Endothelial cell of umbilical vein (primary cell): Measurements from ENCODE around the gene CREB3L2. TPM values are rescaled to one million over a fixed set of nuclear protein-coding genes. Genes with fewer than 3 reads are reported as not detected.

ENCODE experiments used
- BruUV-seq: library from RNA; stranded (reverse); fragments of 400-500 nt; replicated peaks from 2 replicates; lab custom pipeline; 2021; lab: Mats Ljungman, UMichigan
- CTCF ChIA-PET: fragments of 300-600, 350-600 bp; sonication (Branson Sonifier 250); formaldehyde crosslinking; loops from one replicate; lab custom pipeline; 2021; ENCODE audit warnings: antibody characterized with exemption, inconsistent platforms; lab: Charles Lee
- POLR2A ChIA-PET: fragments of 300-600, 350-600 bp; sonication (Branson Sonifier 250); formaldehyde crosslinking; loops from one replicate; lab custom pipeline; 2021; ENCODE audit warnings: antibody characterized with exemption, inconsistent platforms; lab: Charles Lee
- DNase-seq: peaks from one replicate; pipeline ENCODE4 v3.0.0-alpha.2; 2011; ENCODE audit warnings: low read depth, low spot score
- FAIRE-seq: peaks from 2 replicates; lab custom pipeline; 2011; peaks lifted over from hg19 to GRCh38; lab: Jason Lieb, UNC
- H2AFZ ChIP-seq: 2 replicates; pipeline ENCODE4 v1.6.0; 2012; ENCODE audit warnings: low read depth, low read length, control low read depth, inconsistent platforms
- H3K27ac ChIP-seq: 2 replicates; pipeline ENCODE4 v1.5.1; 2011; ENCODE audit warnings: low read depth, mild to moderate bottlenecking, control low read depth, low read length, moderate library complexity; ENCODE audit not compliant: insufficient read depth
- H3K27me3 ChIP-seq, 2 experiments: 2 replicates each; pipeline versions ENCODE4 v1.6.0 to v1.6.1; 2011; ENCODE audit warnings: low read length in 2 of 2, mixed read lengths in 1 of 2; ENCODE audit not compliant: control insufficient read depth in 2 of 2, insufficient read depth in 2 of 2
- H3K36me3 ChIP-seq, 2 experiments: 2 replicates in 1 of 2; 3 replicates in 1 of 2; pipeline ENCODE4 v1.5.1; 2011; ENCODE audit warnings: low read length in 2 of 2, mild to moderate bottlenecking in 1 of 2, moderate library complexity in 1 of 2; ENCODE audit not compliant: control insufficient read depth in 2 of 2, insufficient read depth in 2 of 2; ENCODE audit errors: extremely low read depth in 1 of 2
- H3K4me1 ChIP-seq: 3 replicates; pipeline ENCODE4 v1.5.1; 2011; ENCODE audit warnings: mild to moderate bottlenecking, low read length; ENCODE audit not compliant: control insufficient read depth, insufficient read depth; ENCODE audit errors: extremely low read depth
- H3K4me2 ChIP-seq: 2 replicates; pipeline ENCODE4 v1.6.1; 2011; ENCODE audit warnings: low read length, control low read depth, mixed read lengths; ENCODE audit not compliant: insufficient read depth
- H3K4me3 ChIP-seq, 3 experiments: fragments of 200-600 bp in 1 of 3; sonication (generic), shearing (Covaris generic) in 1 of 3; replicated peaks in 1 of 3; 2 replicates each; pipeline ENCODE4 v1.5.1; 2011 to 2016; ENCODE audit warnings: control low read depth in 3 of 3, low read length in 3 of 3, mild to moderate bottlenecking in 2 of 3, inconsistent platforms in 1 of 3, low read depth in 1 of 3, moderate library complexity in 1 of 3; ENCODE audit not compliant: insufficient read depth in 1 of 3
- H3K79me2 ChIP-seq: 2 replicates; pipeline ENCODE4 v1.6.0; 2012; ENCODE audit warnings: low read length, inconsistent platforms; ENCODE audit not compliant: control insufficient read depth, insufficient read depth
- H3K9ac ChIP-seq: replicated peaks from 2 replicates; pipeline ENCODE3; 2011; ENCODE audit warnings: low read length, control low read depth; ENCODE audit not compliant: insufficient read depth; ENCODE audit errors: extremely low read depth
- H3K9me1 ChIP-seq: replicated peaks from 3 replicates; pipeline ENCODE4 v1.6.0; 2011; ENCODE audit warnings: mild to moderate bottlenecking, low read length; ENCODE audit not compliant: control insufficient read depth, insufficient read depth; ENCODE audit errors: extremely low read depth
- H3K9me3 ChIP-seq: replicated peaks from 2 replicates; pipeline ENCODE4 v1.5.1; 2012; ENCODE audit warnings: low read length, inconsistent platforms; ENCODE audit not compliant: control insufficient read depth, insufficient read depth
- H4K20me1 ChIP-seq: replicated peaks from 2 replicates; pipeline ENCODE3; 2011; ENCODE audit warnings: mild to moderate bottlenecking, low read length; ENCODE audit not compliant: control insufficient read depth, insufficient read depth; ENCODE audit errors: extremely low read depth
- FOS ChIP-seq: IDR thresholded peaks from 2 replicates; pipeline ENCODE4 v1.6.1; 2011; ENCODE audit warnings: mild to moderate bottlenecking, low read length, moderate library complexity, borderline replicate concordance; ENCODE audit not compliant: insufficient read depth
- GATA2 ChIP-seq: IDR thresholded peaks from 2 replicates; pipeline ENCODE4 v1.7.0; 2011; ENCODE audit warnings: low read depth, mild to moderate bottlenecking, moderate library complexity, mixed read lengths, low read length; ENCODE audit not compliant: insufficient read length, insufficient read depth
- JUN ChIP-seq: IDR thresholded peaks from 2 replicates; pipeline ENCODE4 v1.6.1; 2011; ENCODE audit warnings: borderline replicate concordance, low read depth; ENCODE audit not compliant: insufficient read length, insufficient read depth
- MYC ChIP-seq: IDR thresholded peaks from one replicate; pipeline ENCODE4 v1.6.1; 2011; ENCODE audit warnings: mild to moderate bottlenecking, low read depth, low read length
- POLR2A ChIP-seq: IDR thresholded peaks from 2 replicates; pipeline ENCODE4 v1.6.1; 2012; ENCODE audit warnings: low read depth, mild to moderate bottlenecking, control low read depth, low read length
- POLR2AphosphoS5 ChIP-seq: IDR thresholded peaks from 2 replicates; pipeline ENCODE4 v1.6.1; 2012; ENCODE audit warnings: low read depth, mild to moderate bottlenecking, control low read depth, low read length, moderate library complexity; ENCODE audit not compliant: insufficient read depth
- dilution Hi-C: fragments of 300-500 bp; cut with MboI; formaldehyde crosslinking; loops from one replicate; pipeline ENCODE4 v1.15.0; 2019; ENCODE audit warnings: low sequenced_read_pairs; ENCODE audit not compliant: extremely low pct_ligation_motif_present
- intact Hi-C: fragments of 100-400 bp; cut with micrococcal nuclease; formaldehyde crosslinking; loops from one replicate; pipeline ENCODE4 v1.10.0; 2022
- polyA plus RNA-seq, 4 experiments: library from polyadenylated mRNA; depleted of rRNA in 3 of 4; stranded (reverse) in 3 of 4; unstranded in 1 of 4; fragments of >200 nt; gene quantifications; 2 replicates each; pipeline versions ENCODE4 v1.2.1 to v1.2.3, GENCODE V29; 2011 to 2012; ENCODE audit warnings: missing spikeins in 1 of 4
- total RNA-seq: library from RNA; stranded (reverse); gene quantifications from 2 replicates; pipeline ENCODE4 v1.2.3, GENCODE V29; 2021
- TF ChIP-seq, protein P1 (sequence below), 2 donors: IDR thresholded peaks; 1 replicate in 1 of 2; 2 replicates in 1 of 2; pipeline ENCODE4 v1.5.1; 2011; ENCODE audit warnings: low read length in 2 of 2, mild to moderate bottlenecking in 2 of 2, moderate library complexity in 2 of 2, control low read depth in 1 of 2, inconsistent platforms in 1 of 2, low read depth in 1 of 2; ENCODE audit not compliant: insufficient read depth in 1 of 2; ENCODE audit errors: extremely low read depth in 1 of 2
- TF ChIP-seq, protein P2 (sequence below): IDR thresholded peaks from 2 replicates; pipeline ENCODE4 v1.6.1; 2011; ENCODE audit not compliant: insufficient read depth, insufficient read length

The CREB3L2 gene
- total and polyA plus RNA-seq, 2 donors (not counting 3 experiments of a cell fraction or from before 2014, with no cell fraction given) = 32.1 to 93.4 TPM

DNA sequence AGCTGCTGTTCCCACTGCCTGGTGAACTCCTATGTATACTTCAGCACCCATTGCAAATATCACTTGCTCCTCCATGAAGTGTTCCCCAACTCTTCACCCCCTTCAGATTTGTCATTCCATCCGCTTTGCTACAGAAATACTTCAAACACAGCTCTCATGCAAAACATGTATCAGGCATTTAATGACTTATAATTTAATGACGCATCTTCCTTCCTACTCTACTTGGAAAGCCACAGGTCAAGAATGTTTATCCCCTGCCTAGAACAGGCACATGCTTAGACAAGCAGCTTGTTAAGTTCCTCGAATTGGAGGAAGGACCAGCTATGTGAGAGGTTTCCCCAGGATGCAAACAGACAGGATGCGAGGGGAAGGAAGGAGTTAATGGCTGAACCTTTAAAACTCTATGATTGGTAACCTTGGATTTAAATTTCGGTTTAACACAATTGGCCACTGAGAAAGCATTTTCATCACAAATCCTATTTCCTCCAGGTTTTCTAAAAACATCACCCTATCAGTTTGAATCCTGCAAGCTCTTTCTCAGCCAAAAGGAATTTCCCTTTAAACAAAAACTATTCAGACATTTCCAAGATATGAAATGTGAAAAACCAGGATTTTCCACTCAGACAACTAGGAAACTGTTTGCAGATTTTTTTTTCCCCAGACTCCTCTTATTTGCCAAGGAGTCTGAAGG, 11.5 kb downstream of the CREB3L2 start:
- peak overlapping the region; percentile 78 for H3K9ac ChIP-seq
- FAIRE-seq (peak; percentile 96), DNase-seq (peak; percentile 99)
- H3K36me3 ChIP-seq = no peaks in the 10 kb centered on the region
- dilution Hi-C loops (no loop called here), intact Hi-C loops (loop anchor here (1.0 kb wide), 4 partner anchors 12 to 87 kb away; partner anchors contain the start of gene CREB3L2)
- H3K79me2 ChIP-seq = peaks cover 67% of the 10 kb centered on the region
- H3K9me1 ChIP-seq = no peaks in the 10 kb centered on the region
- no TSS peak for BruUV-seq
- H4K20me1 ChIP-seq = no peaks in the 10 kb centered on the region
- CTCF ChIA-PET = interaction anchor here (0.7 to 3.9 kb wide), 16 partner anchors 9 to 334 kb away, joined by 3 to 42 read pairs (median 4); partner anchors contain the start of gene CREB3L2
- no peaks in the 10 kb centered on the region for H3K9me3 ChIP-seq
- H3K4me3 ChIP-seq = peak overlapping the region in 1 of 3 experiments; percentile 27
- POLR2A ChIA-PET = interaction anchor here (0.7 to 3.6 kb wide), 5 partner anchors 9 to 24 kb away, joined by 3 to 24 read pairs (median 6); partner anchors contain the start of gene CREB3L2
- TF ChIP-seq POLR2A (peak; percentile 16), POLR2AphosphoS5 (peak; percentile 83), JUN (peak; percentile 95), FOS (peak; percentile 92), GATA2 (peak; percentile 66), MYC (peak; percentile 54)
- TF ChIP-seq, protein P1, sequence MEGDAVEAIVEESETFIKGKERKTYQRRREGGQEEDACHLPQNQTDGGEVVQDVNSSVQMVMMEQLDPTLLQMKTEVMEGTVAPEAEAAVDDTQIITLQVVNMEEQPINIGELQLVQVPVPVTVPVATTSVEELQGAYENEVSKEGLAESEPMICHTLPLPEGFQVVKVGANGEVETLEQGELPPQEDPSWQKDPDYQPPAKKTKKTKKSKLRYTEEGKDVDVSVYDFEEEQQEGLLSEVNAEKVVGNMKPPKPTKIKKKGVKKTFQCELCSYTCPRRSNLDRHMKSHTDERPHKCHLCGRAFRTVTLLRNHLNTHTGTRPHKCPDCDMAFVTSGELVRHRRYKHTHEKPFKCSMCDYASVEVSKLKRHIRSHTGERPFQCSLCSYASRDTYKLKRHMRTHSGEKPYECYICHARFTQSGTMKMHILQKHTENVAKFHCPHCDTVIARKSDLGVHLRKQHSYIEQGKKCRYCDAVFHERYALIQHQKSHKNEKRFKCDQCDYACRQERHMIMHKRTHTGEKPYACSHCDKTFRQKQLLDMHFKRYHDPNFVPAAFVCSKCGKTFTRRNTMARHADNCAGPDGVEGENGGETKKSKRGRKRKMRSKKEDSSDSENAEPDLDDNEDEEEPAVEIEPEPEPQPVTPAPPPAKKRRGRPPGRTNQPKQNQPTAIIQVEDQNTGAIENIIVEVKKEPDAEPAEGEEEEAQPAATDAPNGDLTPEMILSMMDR (IDR thresholded peaks at IDR 0.05; ENCODE audit: extremely low read depth in 1 of 2, insufficient read depth in 1 of 2, low read depth in 1 of 2, low read length in 2 of 2) = no peak
- TF ChIP-seq, protein P2, sequence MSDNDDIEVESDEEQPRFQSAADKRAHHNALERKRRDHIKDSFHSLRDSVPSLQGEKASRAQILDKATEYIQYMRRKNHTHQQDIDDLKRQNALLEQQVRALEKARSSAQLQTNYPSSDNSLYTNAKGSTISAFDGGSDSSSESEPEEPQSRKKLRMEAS = no peak
- H3K27ac ChIP-seq = peak overlapping the region; percentile 92
- H3K4me2 ChIP-seq = peak overlapping the region; percentile 78
- no peaks in the 10 kb centered on the region for H3K27me3 ChIP-seq
- no peak overlapping the region for H2AFZ ChIP-seq
- peaks cover 84% of the 10 kb centered on the region for H3K4me1 ChIP-seq
